ENCODE measurements around the gene OR6B3. TPM values are rescaled to one million over a fixed set of nuclear protein-coding genes. Genes with fewer than 3 reads are reported as not detected.

OR6B3 gene
- total and polyA plus RNA-seq, 2 of the 8 experiments (the other 6 are each of a cell fraction or from before 2014, with no cell fraction given) = not detected

GRCh38 chr2:240000671-240001070, 52.6 kb downstream of the OR6B3 start (continued):
- TF ChIP-seq EZH2 (IDR thresholded peaks at IDR 0.05; ENCODE audit: low read depth, low read length, severe bottlenecking) (no peak), BACH1 (IDR thresholded peaks at IDR 0.05; ENCODE audit: low read length) (no peak), SP2 (IDR thresholded peaks at IDR 0.05; ENCODE audit: low read length) (no peak), MAFK (IDR thresholded peaks at IDR 0.05; ENCODE audit: low read depth, low read length) (no peak)
